Measurements from ENCODE around the gene RNF44.

GRCh38 chr5:176540476-176540899 lies 3.3 kb upstream of the RNF44 start:
- TF ChIP-seq POLR2AphosphoS5 (IDR thresholded peaks at IDR 0.05; ENCODE audit: low read depth, low read length): no peak
- TF ChIP-seq SIN3A (IDR thresholded peaks at IDR 0.05; ENCODE audit: borderline replicate concordance, insufficient read depth, low read length): no peak
- no peak for TF ChIP-seq REST (IDR thresholded peaks at IDR 0.05; ENCODE audit: insufficient read depth in 1 of 2, low read depth in 2 of 2, low read length in 2 of 2)
- TF ChIP-seq FOXP2 (optimal IDR thresholded peaks at IDR 0.05; ENCODE audit: borderline replicate concordance, extremely low read depth, extremely low read length, insufficient read depth): no peak
- no peak for TF ChIP-seq TAF1 (IDR thresholded peaks at IDR 0.05; ENCODE audit: borderline replicate concordance, insufficient read depth, low read length)
